GM12874 (cell line): ENCODE data around the gene CIAO3.

Experiments used
- TF ChIP-seq, protein P1 (sequence below): IDR thresholded peaks from 2 replicates; pipeline ENCODE4 v1.5.1; 2011; ENCODE audit warnings: low read depth, mild to moderate bottlenecking, control low read depth, low read length, moderate library complexity; ENCODE audit not compliant: insufficient read depth

CIAO3 gene

GRCh38 chr16:752007-752312 lies 11.2 kb upstream of the CIAO3 start:
- TF ChIP-seq, protein P1, sequence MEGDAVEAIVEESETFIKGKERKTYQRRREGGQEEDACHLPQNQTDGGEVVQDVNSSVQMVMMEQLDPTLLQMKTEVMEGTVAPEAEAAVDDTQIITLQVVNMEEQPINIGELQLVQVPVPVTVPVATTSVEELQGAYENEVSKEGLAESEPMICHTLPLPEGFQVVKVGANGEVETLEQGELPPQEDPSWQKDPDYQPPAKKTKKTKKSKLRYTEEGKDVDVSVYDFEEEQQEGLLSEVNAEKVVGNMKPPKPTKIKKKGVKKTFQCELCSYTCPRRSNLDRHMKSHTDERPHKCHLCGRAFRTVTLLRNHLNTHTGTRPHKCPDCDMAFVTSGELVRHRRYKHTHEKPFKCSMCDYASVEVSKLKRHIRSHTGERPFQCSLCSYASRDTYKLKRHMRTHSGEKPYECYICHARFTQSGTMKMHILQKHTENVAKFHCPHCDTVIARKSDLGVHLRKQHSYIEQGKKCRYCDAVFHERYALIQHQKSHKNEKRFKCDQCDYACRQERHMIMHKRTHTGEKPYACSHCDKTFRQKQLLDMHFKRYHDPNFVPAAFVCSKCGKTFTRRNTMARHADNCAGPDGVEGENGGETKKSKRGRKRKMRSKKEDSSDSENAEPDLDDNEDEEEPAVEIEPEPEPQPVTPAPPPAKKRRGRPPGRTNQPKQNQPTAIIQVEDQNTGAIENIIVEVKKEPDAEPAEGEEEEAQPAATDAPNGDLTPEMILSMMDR, result no peak

GRCh38 chr16:751152-752006 lies 10.6 kb upstream of the CIAO3 start:
- TF ChIP-seq, protein P1, result no peak

DNA sequence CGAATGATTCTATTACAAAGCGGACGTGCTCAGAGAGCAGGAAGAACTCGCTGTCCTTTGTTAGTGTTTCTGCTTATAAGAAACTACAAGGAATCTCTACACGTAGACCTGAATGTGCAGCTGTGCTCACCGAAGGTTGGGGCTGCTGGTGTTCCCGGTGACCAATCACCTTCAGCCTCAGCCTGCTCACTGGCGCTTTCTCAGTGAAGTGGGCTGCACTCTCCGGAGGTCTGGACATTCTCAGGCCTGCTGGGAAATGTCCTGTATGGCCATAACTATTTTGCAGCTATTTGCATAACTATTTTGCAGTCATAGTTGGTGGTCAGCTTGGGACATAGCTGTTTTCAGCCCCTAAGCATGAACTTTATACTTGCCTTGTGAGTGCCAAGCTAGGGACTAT lies 9.7 kb upstream of the CIAO3 start:
- TF ChIP-seq, protein P1, result no peak

DNA sequence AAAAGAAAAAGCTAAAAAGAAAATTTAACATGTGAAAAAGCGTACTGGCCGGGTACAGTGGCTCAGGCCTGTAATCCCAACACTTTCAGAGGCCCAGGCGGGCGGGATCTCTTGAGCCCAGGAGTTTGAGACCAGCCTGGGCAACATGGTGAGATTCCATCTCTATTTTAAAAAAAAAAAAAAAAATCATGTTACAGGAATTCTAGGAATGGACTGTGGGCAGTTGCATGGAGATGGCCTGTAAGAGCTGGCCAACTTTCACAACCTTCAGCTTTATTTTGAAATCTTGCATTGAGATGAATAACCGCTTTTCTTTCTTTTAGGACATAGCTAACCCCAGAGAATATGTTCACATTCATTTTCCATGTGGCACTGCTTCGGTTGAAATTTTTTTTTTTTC lies 8.2 kb upstream of the CIAO3 start:
- TF ChIP-seq, protein P1, result no peak

DNA sequence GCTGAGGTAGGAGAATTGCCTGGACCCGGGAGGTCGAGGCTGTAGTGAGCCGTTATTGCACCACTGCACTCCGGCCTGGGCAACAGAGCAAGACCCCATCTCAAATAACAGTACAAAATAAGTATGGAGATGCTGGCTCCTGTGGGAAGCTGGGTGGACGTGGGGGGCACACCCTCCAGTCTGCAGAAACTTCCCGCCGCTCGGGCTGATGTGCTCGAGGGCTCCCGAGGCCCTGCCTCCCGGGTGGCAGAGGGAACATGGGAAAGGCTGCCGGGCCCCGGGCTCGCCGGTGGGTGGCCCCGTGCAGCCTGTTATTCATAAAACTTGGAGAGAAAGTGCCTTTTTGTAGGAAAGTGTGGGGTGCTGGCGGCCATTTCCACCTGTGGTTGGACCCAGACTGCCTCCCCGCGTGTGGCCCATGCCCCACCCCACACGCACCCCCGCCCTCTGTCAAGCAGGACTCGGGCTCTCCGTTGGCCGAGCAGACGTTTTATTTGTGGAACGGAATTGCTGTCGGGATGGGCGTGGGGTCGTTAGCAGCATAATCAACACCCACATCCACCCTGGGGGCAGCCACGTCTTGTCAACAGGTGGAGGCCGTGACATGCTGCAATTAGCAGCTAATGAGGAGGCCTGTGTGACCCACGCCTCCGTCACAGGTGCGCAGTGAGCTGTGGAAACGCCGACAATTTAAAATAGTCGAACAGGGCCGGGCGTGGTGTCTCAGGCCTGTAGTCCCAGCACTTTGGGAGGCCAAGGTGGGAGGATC lies 7.4 kb upstream of the CIAO3 start:
- TF ChIP-seq, protein P1, result no peak

- TF ChIP-seq, protein P1, result no peak
Measured at GRCh38 chr16:746637-747036, 5.8 kb upstream of the CIAO3 start.

DNA sequence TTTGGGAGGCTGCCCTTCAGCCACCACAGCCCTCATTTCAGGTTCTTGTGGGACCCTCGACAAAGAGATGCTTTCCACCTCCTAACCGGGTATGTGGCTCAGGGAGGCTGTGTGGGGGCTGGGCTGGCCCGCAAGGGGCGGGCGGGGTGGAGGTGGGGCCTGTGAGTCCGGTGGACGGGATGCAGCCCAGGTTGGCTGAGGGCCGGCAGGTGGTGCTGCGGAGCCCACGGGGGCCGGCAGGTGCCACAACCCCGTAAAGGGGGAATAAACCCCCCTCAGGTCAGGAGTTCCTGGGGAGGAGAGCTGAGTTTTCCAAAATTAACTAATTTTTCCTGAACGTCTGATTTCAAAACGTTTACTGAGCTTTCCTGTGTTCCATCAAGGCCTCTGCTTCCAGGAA lies 4.9 kb upstream of the CIAO3 start:
- TF ChIP-seq, protein P1, result peak; percentile 68
